ENCODE measurements around the gene STIM1. TPM values are rescaled to one million over a fixed set of nuclear protein-coding genes. Genes with fewer than 3 reads are reported as not detected.

Gene STIM1
- total and polyA plus RNA-seq, 10 of the 15 experiments (the other 5 are each of a cell fraction or from before 2014, with no cell fraction given) = 8.6 to 57.7 (median 29.3) TPM

DNA sequence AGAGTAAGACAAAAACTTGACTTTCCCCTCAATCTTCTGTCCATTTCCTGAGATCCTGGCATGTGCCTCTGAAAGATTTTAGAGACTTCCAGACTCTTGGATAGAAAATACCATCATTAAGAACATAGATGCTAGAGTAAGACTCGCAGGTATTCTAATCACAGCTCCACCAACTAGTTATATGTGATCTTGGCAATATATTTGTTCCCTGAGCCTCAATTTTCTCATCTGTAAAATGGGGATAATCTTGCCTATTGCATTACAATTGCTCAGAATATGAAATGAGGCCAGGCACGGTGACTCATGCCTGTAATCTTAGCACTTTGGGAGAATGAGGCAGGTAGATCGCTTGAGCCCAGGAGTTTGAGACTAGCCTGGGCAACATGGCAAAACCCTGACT is 25.4 kb upstream of the STIM1 start:
- no peak for FAIRE-seq
- intact Hi-C loops (cut with micrococcal nuclease; ENCODE audit: unreplicated experiment) (no loop called here), in situ Hi-C loops (cut with MboI) (loop anchor here (25.0 kb wide), 1 partner anchor 557 kb away; the partner anchor contains the start of gene TRIM21)
- TF ChIP-seq ZNF622 (IDR thresholded peaks at IDR 0.05) (no peak), MTA2 (IDR thresholded peaks at IDR 0.05; ENCODE audit: low read depth) (no peak), SMC3 (IDR thresholded peaks at IDR 0.05; ENCODE audit: borderline replicate concordance, low read length) (no peak), HDAC6 (IDR thresholded peaks at IDR 0.05; ENCODE audit: unreplicated experiment) (no peak), NRF1 (conservative IDR thresholded peaks at IDR 0.05; ENCODE audit: low read depth, low read length) (no peak), JUNB (IDR thresholded peaks at IDR 0.05) (no peak), KLF5 (IDR thresholded peaks at IDR 0.05; ENCODE audit: partially characterized antibody) (no peak), SIX5 (IDR thresholded peaks at IDR 0.05; ENCODE audit: low read depth, low read length, severe bottlenecking) (no peak), POLR2AphosphoS2 (IDR thresholded peaks at IDR 0.05; ENCODE audit: low read depth, low read length) (no peak)
- TF ChIP-seq, protein P1, sequence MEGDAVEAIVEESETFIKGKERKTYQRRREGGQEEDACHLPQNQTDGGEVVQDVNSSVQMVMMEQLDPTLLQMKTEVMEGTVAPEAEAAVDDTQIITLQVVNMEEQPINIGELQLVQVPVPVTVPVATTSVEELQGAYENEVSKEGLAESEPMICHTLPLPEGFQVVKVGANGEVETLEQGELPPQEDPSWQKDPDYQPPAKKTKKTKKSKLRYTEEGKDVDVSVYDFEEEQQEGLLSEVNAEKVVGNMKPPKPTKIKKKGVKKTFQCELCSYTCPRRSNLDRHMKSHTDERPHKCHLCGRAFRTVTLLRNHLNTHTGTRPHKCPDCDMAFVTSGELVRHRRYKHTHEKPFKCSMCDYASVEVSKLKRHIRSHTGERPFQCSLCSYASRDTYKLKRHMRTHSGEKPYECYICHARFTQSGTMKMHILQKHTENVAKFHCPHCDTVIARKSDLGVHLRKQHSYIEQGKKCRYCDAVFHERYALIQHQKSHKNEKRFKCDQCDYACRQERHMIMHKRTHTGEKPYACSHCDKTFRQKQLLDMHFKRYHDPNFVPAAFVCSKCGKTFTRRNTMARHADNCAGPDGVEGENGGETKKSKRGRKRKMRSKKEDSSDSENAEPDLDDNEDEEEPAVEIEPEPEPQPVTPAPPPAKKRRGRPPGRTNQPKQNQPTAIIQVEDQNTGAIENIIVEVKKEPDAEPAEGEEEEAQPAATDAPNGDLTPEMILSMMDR (IDR thresholded peaks at IDR 0.05 in 2 of 3, conservative IDR thresholded peaks at IDR 0.05 in 1 of 3; ENCODE audit: control insufficient read depth in 2 of 3, extremely low read depth in 1 of 3, insufficient read depth in 1 of 3, low read depth in 3 of 3, low read length in 3 of 3) = no peak
- TF ChIP-seq, protein P2, sequence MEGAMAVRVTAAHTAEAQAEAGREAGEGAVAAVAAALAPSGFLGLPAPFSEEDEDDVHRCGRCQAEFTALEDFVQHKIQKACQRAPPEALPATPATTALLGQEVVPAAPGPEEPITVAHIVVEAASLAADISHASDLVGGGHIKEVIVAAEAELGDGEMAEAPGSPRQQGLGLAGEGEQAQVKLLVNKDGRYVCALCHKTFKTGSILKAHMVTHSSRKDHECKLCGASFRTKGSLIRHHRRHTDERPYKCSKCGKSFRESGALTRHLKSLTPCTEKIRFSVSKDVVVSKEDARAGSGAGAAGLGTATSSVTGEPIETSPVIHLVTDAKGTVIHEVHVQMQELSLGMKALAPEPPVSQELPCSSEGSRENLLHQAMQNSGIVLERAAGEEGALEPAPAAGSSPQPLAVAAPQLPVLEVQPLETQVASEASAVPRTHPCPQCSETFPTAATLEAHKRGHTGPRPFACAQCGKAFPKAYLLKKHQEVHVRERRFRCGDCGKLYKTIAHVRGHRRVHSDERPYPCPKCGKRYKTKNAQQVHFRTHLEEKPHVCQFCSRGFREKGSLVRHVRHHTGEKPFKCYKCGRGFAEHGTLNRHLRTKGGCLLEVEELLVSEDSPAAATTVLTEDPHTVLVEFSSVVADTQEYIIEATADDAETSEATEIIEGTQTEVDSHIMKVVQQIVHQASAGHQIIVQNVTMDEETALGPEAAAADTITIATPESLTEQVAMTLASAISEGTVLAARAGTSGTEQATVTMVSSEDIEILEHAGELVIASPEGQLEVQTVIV (IDR thresholded peaks at IDR 0.05; ENCODE audit: borderline replicate concordance, partially characterized antibody) = no peak
- BruUV-seq (replicated peaks) = no TSS peak
- Histone ChIP-seq H3K79me2 (ENCODE audit: control insufficient read depth, insufficient read depth, low read length) (peaks cover 51% of the 10 kb centered on the region), H2AFZ (ENCODE audit: control insufficient read depth, low read depth, low read length) (no peak overlapping the region), H3K4me2 (ENCODE audit: control insufficient read depth, insufficient read depth) (no peak overlapping the region), H3K9ac (ENCODE audit: control insufficient read depth, insufficient read depth, low read length) (no peak overlapping the region), H4K20me1 (ENCODE audit: control insufficient read depth, insufficient read depth) (no peaks in the 10 kb centered on the region; the same call in none of the 2 replicates), H3K27me3 (replicated peaks in 1 of 2; ENCODE audit: control insufficient read depth in 2 of 2, insufficient read depth in 2 of 2, low read length in 1 of 2) (no peaks in the 10 kb centered on the region), H3K4me1 (ENCODE audit: control insufficient read depth, insufficient read depth, low read length) (peaks cover 19% of the 10 kb centered on the region), H3K27ac (ENCODE audit: control insufficient read depth, insufficient read depth) (no peak overlapping the region), H3K9me3 (replicated peaks; ENCODE audit: control insufficient read depth, insufficient read depth, low read length) (no peaks in the 10 kb centered on the region), H3K36me3 (ENCODE audit: control insufficient read depth in 2 of 2, insufficient read depth in 2 of 2, low read length in 1 of 2) (peaks cover 32 to 36% of the 10 kb centered on the region in 2 experiments), H3K4me3 (no peak overlapping the region)
- WGBS (ENCODE audit: insufficient coverage, insufficient replicate concordance, low lambda C conversion rate, missing lambda C conversion rate) = 84% methylated on average over 3 of the region's 3 CpGs
- SMC1A ChIA-PET (ENCODE audit: uncharacterized antibody, unreplicated experiment) = interaction anchor here (0.6 to 1.6 kb wide), 3 partner anchors 19 to 84 kb away, joined by 3 to 6 read pairs (median 3); partner anchors contain the start of gene STIM1
- DNase-seq (ENCODE audit: low read depth, low spot score) = no peak
- RAD21 ChIA-PET (ENCODE audit: unreplicated experiment) = interaction anchor here (2.4 to 12.7 kb wide), 2 partner anchors 11 to 25 kb away, joined by 14 to 304 read pairs; partner anchors contain the start of genes RHOG and STIM1
- POLR2A ChIA-PET = interaction anchor here (3.4 kb wide), 1 partner anchor 11 kb away, joined by 16 read pairs; the partner anchor contains the start of gene RHOG
- ATAC-seq = no peak
- CTCF ChIA-PET = interaction anchor here (0.7 to 39.6 kb wide), 4 partner anchors 11 to 243 kb away, joined by 3 to 1047 read pairs (median 13); partner anchors contain the start of genes RHOG and STIM1

All from GM12878 (cell line).